HL-60 (cell line): ENCODE measurements around the gene CHL1.

Experiments
- GABPA ChIP-seq: IDR thresholded peaks from 2 replicates; pipeline ENCODE4 v1.6.1; 2012; ENCODE audit warnings: low read depth
- POLR2AphosphoS5 ChIP-seq: IDR thresholded peaks from 2 replicates; pipeline ENCODE4 v1.6.1; 2012; ENCODE audit warnings: low read depth
- REST ChIP-seq: IDR thresholded peaks from 2 replicates; pipeline ENCODE4 v1.6.1; 2012; ENCODE audit warnings: low read depth; ENCODE audit not compliant: insufficient replicate concordance
- TF ChIP-seq, protein P1 (sequence below): IDR thresholded peaks from one replicate; pipeline ENCODE4 v1.5.1; 2011; ENCODE audit warnings: low read length, control low read depth, inconsistent platforms; ENCODE audit not compliant: insufficient read depth

GRCh38 chr3:192215-192929, 4.2 kb upstream of the CHL1 start:
- TF ChIP-seq, protein P1, sequence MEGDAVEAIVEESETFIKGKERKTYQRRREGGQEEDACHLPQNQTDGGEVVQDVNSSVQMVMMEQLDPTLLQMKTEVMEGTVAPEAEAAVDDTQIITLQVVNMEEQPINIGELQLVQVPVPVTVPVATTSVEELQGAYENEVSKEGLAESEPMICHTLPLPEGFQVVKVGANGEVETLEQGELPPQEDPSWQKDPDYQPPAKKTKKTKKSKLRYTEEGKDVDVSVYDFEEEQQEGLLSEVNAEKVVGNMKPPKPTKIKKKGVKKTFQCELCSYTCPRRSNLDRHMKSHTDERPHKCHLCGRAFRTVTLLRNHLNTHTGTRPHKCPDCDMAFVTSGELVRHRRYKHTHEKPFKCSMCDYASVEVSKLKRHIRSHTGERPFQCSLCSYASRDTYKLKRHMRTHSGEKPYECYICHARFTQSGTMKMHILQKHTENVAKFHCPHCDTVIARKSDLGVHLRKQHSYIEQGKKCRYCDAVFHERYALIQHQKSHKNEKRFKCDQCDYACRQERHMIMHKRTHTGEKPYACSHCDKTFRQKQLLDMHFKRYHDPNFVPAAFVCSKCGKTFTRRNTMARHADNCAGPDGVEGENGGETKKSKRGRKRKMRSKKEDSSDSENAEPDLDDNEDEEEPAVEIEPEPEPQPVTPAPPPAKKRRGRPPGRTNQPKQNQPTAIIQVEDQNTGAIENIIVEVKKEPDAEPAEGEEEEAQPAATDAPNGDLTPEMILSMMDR = no peak
- no peak for TF ChIP-seq POLR2AphosphoS5
- no peak for TF ChIP-seq GABPA
- no peak for TF ChIP-seq REST
